Karpas-422 (cell line): Measurements from ENCODE around the gene RNF217. TPM values are rescaled to one million over a fixed set of nuclear protein-coding genes. Genes with fewer than 3 reads are reported as not detected.
A peak's percentile ranks its signal among the peaks of the same experiment; 100 is the strongest.

Source experiments
- DNase-seq: peaks from one replicate; pipeline ENCODE4 v3.0.0-alpha.2; 2015
- H2AFZ ChIP-seq: fragments of 200-600 bp; sonication (generic); 2 replicates; pipeline ENCODE4 v1.6.1; 2014; ENCODE audit warnings: antibody characterized with exemption, low read length, mixed read lengths
- H3K27ac ChIP-seq: fragments of 200-600 bp; sonication (generic); 2 replicates; pipeline ENCODE4 v1.5.1; 2014; ENCODE audit warnings: mild to moderate bottlenecking, low read length, moderate library complexity
- H3K27me3 ChIP-seq: fragments of 200-600 bp; sonication (generic); 2 replicates; pipeline ENCODE4 v1.6.1; 2014; ENCODE audit warnings: low read length, mixed read lengths
- H3K36me3 ChIP-seq: fragments of 200-600 bp; sonication (generic); 2 replicates; pipeline ENCODE4 v1.6.1; 2014; ENCODE audit warnings: low read length, mixed read lengths; ENCODE audit not compliant: insufficient read depth
- H3K4me1 ChIP-seq: fragments of 200-600 bp; sonication (generic); 2 replicates; pipeline ENCODE4 v1.6.1; 2014; ENCODE audit warnings: mild to moderate bottlenecking, low read length, mixed read lengths
- H3K4me2 ChIP-seq: fragments of 200-600 bp; sonication (generic); 2 replicates; pipeline ENCODE4 v1.6.1; 2014; ENCODE audit warnings: low read length, low read depth, mild to moderate bottlenecking; ENCODE audit not compliant: poor library complexity, severe bottlenecking
- H3K4me3 ChIP-seq: fragments of 200-600 bp; sonication (generic); 2 replicates; pipeline ENCODE4 v1.5.1; 2014; ENCODE audit warnings: mild to moderate bottlenecking, antibody characterized with exemption, low read length, mixed read lengths
- H3K79me2 ChIP-seq: fragments of 200-600 bp; sonication (generic); 2 replicates; pipeline ENCODE4 v1.6.1; 2014; ENCODE audit warnings: mild to moderate bottlenecking, low read length, mixed read lengths
- H3K9ac ChIP-seq: fragments of 200-600 bp; sonication (generic); 2 replicates; pipeline ENCODE4 v1.6.0; 2014; ENCODE audit warnings: low read length
- H3K9me2 ChIP-seq: fragments of 200-600 bp; sonication (generic), shearing (Covaris generic); replicated peaks from 2 replicates; pipeline ENCODE4 v1.6.0; 2014; ENCODE audit warnings: mild to moderate bottlenecking, low read length, moderate library complexity; ENCODE audit not compliant: insufficient read depth
- H3K9me3 ChIP-seq: fragments of 300-700, 200-600 bp; sonication (generic); 2 replicates; pipeline ENCODE4 v1.6.1; 2014; ENCODE audit warnings: low read length, mixed read lengths
- H4K20me1 ChIP-seq: fragments of 200-600 bp; sonication (generic); 2 replicates; pipeline ENCODE4 v1.6.1; 2014; ENCODE audit warnings: mild to moderate bottlenecking, antibody characterized with exemption, low read length, low read depth; ENCODE audit not compliant: insufficient read depth
- total RNA-seq: library from RNA; depleted of rRNA; stranded (reverse); fragments of >200 nt; shearing (Covaris generic); gene quantifications from 2 replicates; pipeline ENCODE4 v1.2.3, GENCODE V29; 2014; ENCODE audit warnings: low replicate concordance

Gene RNF217
- total RNA-seq, 1 experiment from 2014 or later = not detected

GRCh38 chr6:124989136-124989983 lies 27.1 kb downstream of the RNF217 start:
- no peaks in the 10 kb centered on the region for H3K27me3 ChIP-seq
- H3K79me2 ChIP-seq = no peaks in the 10 kb centered on the region

GRCh38 chr6:124990988-124991387 lies 28.8 kb downstream of the RNF217 start:
- Histone ChIP-seq H3K4me1 (peaks cover 15% of the 10 kb centered on the region), H3K9ac (no peak overlapping the region), H3K36me3 (no peaks in the 10 kb centered on the region), H2AFZ (no peak overlapping the region), H3K9me3 (no peaks in the 10 kb centered on the region), H4K20me1 (no peaks in the 10 kb centered on the region), H3K27me3 (no peaks in the 10 kb centered on the region), H3K79me2 (no peaks in the 10 kb centered on the region), H3K9me2 (no peaks in the 10 kb centered on the region), H3K4me3 (no peak overlapping the region), H3K4me2 (no peak overlapping the region), H3K27ac (no peak overlapping the region)
- DNase-seq = no peak

More at GRCh38 chr6:124989136-124989983, 27.1 kb downstream of the RNF217 start:
- Histone ChIP-seq H3K9me2 (no peaks in the 10 kb centered on the region), H3K4me2 (no peak overlapping the region), H2AFZ (no peak overlapping the region), H3K36me3 (no peaks in the 10 kb centered on the region), H4K20me1 (no peaks in the 10 kb centered on the region), H3K9ac (no peak overlapping the region), H3K27ac (no peak overlapping the region), H3K4me1 (peaks cover 15% of the 10 kb centered on the region), H3K9me3 (no peaks in the 10 kb centered on the region), H3K4me3 (no peak overlapping the region)
- DNase-seq = no peak

GRCh38 chr6:124991764-124992295 lies 29.6 kb downstream of the RNF217 start:
- Histone ChIP-seq H3K27ac (no peak overlapping the region), H3K9me2 (no peaks in the 10 kb centered on the region), H3K27me3 (no peaks in the 10 kb centered on the region), H3K4me3 (no peak overlapping the region), H3K4me2 (peak overlapping the region; percentile 16), H3K9ac (no peak overlapping the region), H3K4me1 (peaks cover 15% of the 10 kb centered on the region), H3K9me3 (no peaks in the 10 kb centered on the region), H3K79me2 (no peaks in the 10 kb centered on the region), H3K36me3 (no peaks in the 10 kb centered on the region), H4K20me1 (no peaks in the 10 kb centered on the region), H2AFZ (no peak overlapping the region)
- peak; percentile 75 for DNase-seq

- Histone ChIP-seq H3K27ac (no peak overlapping the region), H2AFZ (no peak overlapping the region), H3K27me3 (no peaks in the 10 kb centered on the region), H3K9me2 (no peaks in the 10 kb centered on the region), H3K9ac (no peak overlapping the region), H3K79me2 (no peaks in the 10 kb centered on the region), H3K9me3 (no peaks in the 10 kb centered on the region), H3K4me3 (no peak overlapping the region), H3K36me3 (no peaks in the 10 kb centered on the region), H4K20me1 (no peaks in the 10 kb centered on the region), H3K4me2 (no peak overlapping the region), H3K4me1 (peaks cover 15% of the 10 kb centered on the region)
- DNase-seq = no peak
Observed at GRCh38 chr6:124993327-124993726, 31.1 kb downstream of the RNF217 start.

- H3K4me3 ChIP-seq = no peak overlapping the region
- H3K9ac ChIP-seq = no peak overlapping the region
- DNase-seq = no peak
- no peaks in the 10 kb centered on the region for H3K9me3 ChIP-seq
- H3K4me1 ChIP-seq = peaks cover 15% of the 10 kb centered on the region
- H3K9me2 ChIP-seq = no peaks in the 10 kb centered on the region
- H3K27me3 ChIP-seq = no peaks in the 10 kb centered on the region
- no peak overlapping the region for H3K27ac ChIP-seq
- H3K36me3 ChIP-seq = no peaks in the 10 kb centered on the region
- H2AFZ ChIP-seq = no peak overlapping the region
- H3K79me2 ChIP-seq = no peaks in the 10 kb centered on the region
- no peak overlapping the region for H3K4me2 ChIP-seq
- H4K20me1 ChIP-seq = no peaks in the 10 kb centered on the region
Observed at GRCh38 chr6:124994648-124995047, 32.4 kb downstream of the RNF217 start.

GRCh38 chr6:124995131-124995530 lies 32.9 kb downstream of the RNF217 start:
- Histone ChIP-seq H3K9ac (no peak overlapping the region), H3K4me3 (no peak overlapping the region), H3K9me2 (no peaks in the 10 kb centered on the region), H3K4me1 (peaks cover 15% of the 10 kb centered on the region), H3K27me3 (no peaks in the 10 kb centered on the region), H3K9me3 (no peaks in the 10 kb centered on the region), H3K36me3 (no peaks in the 10 kb centered on the region), H3K79me2 (no peaks in the 10 kb centered on the region), H3K27ac (no peak overlapping the region), H4K20me1 (no peaks in the 10 kb centered on the region), H2AFZ (no peak overlapping the region), H3K4me2 (no peak overlapping the region)
- DNase-seq = no peak

GRCh38 chr6:124995645-124996325 lies 33.5 kb downstream of the RNF217 start:
- no peaks in the 10 kb centered on the region for H3K9me3 ChIP-seq

GRCh38 chr6:124996411-124996810 lies 34.2 kb downstream of the RNF217 start:
- Histone ChIP-seq H3K9me3 (no peaks in the 10 kb centered on the region), H3K9me2 (no peaks in the 10 kb centered on the region), H3K4me2 (no peak overlapping the region), H4K20me1 (no peaks in the 10 kb centered on the region), H3K27ac (no peak overlapping the region), H3K79me2 (no peaks in the 10 kb centered on the region), H3K27me3 (no peaks in the 10 kb centered on the region), H3K9ac (no peak overlapping the region), H2AFZ (no peak overlapping the region), H3K4me1 (peaks cover 10% of the 10 kb centered on the region), H3K36me3 (no peaks in the 10 kb centered on the region), H3K4me3 (no peak overlapping the region)
- DNase-seq = no peak

More at GRCh38 chr6:124995645-124996325, 33.5 kb downstream of the RNF217 start:
- H3K36me3 ChIP-seq = no peaks in the 10 kb centered on the region
- no peak overlapping the region for H3K27ac ChIP-seq
- H2AFZ ChIP-seq = no peak overlapping the region
- H4K20me1 ChIP-seq = no peaks in the 10 kb centered on the region
- H3K79me2 ChIP-seq = no peaks in the 10 kb centered on the region
- H3K4me1 ChIP-seq = peaks cover 15% of the 10 kb centered on the region
- no peak overlapping the region for H3K4me3 ChIP-seq
- no peak overlapping the region for H3K9ac ChIP-seq
- no peak overlapping the region for H3K4me2 ChIP-seq
- no peaks in the 10 kb centered on the region for H3K27me3 ChIP-seq
- no peaks in the 10 kb centered on the region for H3K9me2 ChIP-seq
- no peak for DNase-seq
